HG03280 (cell line): ENCODE measurements around the gene SKAP2.

Source experiments
- ATAC-seq: cut with Tn5 transposase; IDR thresholded peaks from one replicate; pipeline ENCODE4 v1.9.1; 2021; ENCODE audit warnings: mild to moderate bottlenecking, moderate library complexity; ENCODE audit not compliant: unreplicated experiment

Gene SKAP2

DNA sequence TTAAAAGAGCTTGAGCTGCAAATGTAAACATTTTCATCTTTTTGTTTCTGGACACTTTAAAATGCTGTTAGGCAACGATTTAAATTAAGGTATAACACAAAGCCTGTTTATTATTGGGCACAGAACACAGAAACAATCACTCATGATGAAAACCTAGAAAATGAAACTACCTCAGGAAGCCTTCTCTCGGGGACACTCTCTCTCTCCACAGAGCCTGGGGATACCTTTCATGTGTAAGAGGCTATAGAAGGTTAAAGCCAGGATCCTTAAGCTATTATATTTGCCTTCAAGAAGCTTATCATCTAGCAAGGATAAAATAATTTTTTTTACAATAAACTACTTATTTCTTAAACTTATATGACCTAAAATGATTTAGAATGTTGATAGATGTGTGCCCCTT, 194.1 kb downstream of the SKAP2 start:
- no peak for ATAC-seq

DNA sequence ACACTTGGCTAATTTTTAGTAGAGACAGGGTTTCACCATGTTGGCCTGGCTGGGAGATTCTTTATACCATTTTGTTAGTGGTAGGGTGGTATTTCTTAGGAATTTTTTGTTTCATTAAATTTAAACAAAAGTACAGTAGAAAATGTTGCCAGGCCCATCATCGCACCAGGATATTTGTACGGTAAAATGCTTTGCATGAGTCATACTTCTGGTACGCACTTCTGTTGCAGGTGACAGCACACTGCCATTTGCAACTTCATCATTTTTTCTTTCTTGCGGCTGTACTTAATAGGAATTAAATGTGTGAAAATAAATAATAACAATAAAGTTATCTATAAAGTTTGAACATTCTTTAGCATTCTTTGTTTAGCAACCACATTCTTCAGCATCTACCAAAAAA, 195.6 kb downstream of the SKAP2 start:
- no peak for ATAC-seq

DNA sequence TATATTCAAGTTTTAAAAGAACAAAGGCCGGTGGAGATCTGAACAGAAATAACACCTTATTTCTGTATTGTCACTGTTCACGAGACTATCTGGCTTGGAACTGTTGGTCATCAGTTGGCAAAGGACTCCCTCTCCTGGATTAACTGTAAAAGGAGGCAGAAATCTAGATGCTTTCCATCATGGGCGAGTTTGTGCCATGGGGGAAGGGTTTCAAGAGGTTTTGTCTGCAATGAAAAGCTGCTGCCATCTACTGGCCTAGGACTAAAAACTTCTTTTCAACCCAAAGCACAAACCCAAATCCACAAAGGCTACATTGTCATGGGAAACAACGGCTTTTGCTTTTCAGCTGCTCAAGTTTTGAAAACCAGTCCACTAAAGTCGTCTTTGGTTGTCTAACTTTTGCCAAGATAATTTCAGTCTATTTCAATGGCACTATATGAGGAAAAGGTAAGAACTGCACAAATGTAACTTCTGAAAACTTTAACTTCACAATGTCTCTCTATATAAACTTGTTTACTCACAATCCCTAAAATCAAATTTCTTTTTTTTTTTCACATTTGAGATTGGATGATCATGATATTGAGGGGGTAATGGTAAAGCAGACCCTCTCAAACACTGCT, 196.8 kb downstream of the SKAP2 start:
- no peak for ATAC-seq

DNA sequence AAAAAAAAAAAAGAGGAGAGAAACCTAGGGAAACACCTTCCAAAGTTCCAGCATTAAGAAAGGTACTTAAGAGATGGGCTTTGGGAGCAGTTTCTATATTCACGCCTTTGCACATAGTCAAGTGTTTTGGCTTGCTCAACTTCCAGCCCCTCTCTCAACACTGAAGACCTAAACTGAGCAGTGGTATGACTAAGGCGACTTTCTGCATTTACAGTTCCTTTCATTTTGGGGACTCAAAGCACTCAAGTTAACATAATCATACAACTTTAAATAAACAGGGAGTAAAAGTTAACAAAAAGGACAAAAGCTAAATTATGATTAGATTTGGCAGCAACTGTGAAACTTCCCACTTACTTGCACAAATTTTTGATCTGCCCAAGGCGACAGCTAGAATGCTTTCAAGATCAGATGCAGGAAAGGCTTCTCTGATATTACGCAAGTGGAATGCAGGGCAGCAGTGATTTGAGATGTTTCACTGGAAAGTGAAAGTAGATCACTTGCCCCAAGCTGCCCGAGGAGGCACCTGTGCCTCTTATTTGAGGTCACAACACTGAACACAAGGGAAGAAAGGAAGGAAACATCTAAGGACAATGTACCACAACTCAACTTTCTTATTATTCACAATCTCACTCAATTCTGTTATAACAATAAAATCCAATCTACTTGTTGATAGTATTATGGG, 199.5 kb downstream of the SKAP2 start:
- ATAC-seq, result no peak

DNA sequence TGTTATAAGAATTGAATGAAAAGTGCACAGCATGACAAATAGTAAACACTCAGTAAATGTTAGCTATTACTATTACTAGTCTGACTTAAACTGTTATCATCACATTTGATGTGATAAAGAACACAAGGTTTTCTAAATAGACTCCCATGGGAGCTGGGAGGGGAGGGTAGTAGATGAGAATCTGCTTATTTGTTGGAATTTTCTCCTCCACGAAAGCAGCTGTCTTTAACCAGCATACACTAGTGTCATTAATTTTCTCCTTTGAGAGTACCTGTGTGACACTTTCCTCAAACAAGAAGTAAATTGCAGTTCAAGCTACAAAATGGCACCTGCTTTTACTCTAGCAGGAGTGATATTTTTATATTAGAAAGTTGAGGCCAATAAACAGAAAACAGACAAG, 200.1 kb downstream of the SKAP2 start:
- no peak for ATAC-seq

DNA sequence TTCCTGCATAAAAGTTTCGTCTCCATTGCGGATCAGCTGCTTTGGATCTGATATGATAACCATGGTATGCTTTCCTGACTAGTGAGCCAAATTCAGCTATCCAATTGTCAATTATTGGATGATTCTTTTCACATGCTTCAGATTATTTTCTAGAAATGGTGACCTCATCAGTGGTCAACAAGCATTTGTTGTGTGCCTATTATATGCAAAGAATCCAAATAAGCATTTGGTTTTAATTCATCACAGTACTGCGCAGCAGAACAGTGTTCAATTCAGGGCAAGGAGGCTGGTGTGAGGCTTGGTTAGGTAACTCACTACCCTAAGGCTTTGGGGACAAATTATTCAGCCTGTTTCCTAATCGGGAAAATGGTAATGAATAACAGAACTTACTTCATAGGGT, 200.5 kb downstream of the SKAP2 start:
- no peak for ATAC-seq

DNA sequence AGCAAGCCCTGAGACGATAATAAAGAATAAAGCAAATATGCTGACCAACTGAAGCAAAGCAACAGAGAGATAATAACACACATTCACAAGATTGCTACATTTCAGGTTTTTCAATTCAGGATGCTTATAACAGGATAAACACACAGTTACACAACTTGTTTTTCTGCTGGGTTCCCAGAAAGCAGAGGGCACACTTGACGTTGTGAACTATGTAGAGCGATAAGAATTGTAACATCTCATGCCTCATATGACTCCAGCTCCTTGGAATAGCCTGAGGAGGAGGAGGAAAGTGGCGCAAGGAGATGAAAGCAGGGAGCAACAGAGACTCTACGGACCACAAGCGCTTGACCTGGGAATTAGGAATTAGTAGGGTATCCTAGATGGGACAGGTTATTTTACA, 201.7 kb downstream of the SKAP2 start:
- ATAC-seq, result no peak

DNA sequence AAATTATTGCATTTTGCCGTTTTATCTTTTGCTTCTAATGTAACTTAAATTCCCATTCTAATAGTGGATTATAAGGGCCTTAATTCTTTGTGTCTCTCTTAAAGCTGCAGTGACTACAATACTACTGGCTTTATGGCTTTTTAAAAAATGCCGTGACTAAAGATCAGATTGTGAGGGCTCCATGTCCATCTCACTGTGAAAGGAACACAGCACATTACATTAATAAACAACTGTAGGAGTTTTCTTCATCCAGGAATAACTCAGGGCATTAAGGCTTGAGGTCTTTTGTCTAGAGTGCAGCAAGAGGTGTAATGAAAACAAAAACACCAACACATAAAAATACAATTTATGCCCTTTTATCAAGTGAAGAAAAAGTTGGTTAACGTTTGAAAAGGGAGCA, 205.3 kb downstream of the SKAP2 start:
- ATAC-seq, result no peak

DNA sequence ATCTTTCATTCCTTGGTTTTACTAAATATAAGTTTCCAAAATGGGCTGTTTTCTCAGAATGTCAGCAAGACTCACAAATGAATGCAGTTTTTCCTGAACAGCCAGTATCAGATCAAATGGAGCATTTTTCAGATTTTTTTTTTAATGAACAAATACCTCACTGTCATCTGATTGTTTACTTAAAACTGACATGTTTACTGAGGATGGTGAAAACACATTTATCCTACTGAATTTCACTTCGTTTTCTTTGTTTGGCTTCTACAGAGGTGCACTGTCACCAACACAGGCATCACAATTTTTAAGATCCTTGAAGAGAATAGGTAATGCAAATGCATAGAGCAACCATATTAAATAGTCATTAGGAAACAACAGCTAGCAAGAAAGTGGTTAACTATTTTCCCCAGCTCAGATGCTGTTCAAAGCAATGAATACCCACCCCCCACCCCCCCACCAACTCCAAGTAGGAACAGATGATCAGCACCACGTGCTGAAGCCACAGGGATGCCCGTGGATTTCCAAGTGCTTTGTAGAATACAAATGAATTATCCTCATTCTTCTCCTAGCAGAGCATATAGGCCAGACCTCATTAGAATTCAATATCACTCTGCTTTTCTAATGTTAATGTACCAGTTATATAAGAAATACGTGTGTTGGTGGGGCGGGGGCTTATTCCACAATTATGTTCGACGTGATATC, 205.9 kb downstream of the SKAP2 start:
- no peak for ATAC-seq

DNA sequence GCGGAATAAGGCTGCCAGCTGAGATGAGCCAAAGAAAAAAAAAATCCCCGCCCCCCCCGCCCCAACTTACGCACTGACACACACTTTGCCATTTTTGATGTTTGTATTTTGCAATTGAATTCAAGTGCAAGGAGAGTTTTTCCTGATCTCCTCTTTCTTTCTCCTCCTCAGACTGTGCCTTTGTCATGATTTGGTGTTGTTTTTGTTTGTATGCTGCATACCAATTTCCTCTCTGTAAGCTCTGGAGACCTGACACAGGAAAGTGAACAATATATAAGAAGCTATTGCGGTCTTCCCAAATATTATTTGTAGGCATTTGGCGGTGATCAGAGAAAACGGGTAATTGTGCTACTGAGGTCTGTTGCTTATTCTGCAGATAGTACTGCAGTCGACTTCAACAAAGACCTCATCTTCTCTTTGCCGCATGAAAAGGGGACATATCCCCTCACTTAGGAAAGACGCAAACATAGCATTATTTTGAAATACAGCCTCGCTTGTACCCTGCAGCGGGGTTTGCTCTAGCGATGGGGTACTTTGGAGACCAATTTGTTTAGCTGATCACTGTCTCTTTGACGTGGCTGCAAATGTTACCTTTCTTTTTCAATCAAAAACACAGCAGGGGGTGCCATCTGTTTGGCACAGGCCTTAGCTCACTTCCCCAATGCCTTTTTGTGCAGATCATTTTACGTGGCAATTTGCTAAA, 206.6 kb downstream of the SKAP2 start:
- ATAC-seq, result no peak

DNA sequence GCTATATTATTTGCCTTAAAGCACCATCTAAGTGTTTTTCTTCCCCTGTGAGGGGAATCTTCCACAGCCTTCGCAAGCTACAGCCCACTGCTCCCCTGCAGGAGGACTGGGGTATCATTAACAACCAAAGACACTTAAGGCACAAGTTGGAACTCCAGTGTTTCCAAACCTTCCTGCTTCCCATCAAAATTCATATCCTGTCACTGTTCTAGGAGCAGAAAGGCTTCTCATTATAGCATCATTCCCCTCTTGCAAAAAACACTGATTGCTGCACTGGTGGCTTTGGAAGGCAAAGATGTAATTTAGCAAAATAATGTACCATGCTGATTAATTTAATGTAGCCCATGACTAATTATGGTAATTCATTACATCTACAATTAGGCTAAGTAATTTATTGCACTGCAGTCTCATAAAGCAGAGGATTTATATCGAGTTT, 207.2 kb downstream of the SKAP2 start:
- ATAC-seq, result no peak

DNA sequence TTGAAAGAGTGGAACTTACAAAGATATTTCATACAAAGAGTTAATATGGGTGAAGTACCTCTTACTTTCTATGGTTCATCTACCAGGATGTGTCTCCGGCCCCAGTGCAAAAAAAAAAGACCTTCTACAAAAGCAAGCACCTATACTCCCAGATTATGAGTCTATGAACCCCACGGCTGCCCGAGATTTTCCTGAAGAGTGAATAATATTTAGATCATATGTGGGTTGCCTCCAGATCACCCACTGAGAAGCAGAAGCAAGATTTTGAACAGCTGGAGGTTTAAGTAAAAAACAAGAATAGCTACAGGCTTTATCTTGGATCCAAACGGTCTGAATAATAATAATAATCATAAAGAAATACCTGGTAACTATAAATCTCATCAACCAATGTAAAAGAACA, 207.7 kb downstream of the SKAP2 start:
- ATAC-seq, result no peak

DNA sequence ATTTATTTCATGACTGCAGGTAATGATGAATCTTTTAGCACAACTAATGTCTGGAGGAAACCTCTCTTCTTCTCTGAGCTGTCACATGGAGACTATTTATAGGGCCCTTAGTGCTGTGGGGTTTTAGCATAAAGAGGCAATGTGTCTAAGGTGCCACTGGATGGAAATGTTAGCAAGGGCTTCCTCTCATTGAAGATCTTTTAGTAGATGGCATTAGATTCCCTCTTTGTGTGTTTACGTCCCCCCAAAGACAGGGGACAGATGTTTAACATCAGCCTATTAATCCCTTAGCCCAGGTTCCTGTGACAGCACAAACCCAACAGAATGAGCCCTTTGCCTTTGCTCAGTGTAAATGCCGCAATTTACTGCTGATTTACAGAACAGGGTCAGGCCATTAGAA, 208.6 kb downstream of the SKAP2 start:
- no peak for ATAC-seq

DNA sequence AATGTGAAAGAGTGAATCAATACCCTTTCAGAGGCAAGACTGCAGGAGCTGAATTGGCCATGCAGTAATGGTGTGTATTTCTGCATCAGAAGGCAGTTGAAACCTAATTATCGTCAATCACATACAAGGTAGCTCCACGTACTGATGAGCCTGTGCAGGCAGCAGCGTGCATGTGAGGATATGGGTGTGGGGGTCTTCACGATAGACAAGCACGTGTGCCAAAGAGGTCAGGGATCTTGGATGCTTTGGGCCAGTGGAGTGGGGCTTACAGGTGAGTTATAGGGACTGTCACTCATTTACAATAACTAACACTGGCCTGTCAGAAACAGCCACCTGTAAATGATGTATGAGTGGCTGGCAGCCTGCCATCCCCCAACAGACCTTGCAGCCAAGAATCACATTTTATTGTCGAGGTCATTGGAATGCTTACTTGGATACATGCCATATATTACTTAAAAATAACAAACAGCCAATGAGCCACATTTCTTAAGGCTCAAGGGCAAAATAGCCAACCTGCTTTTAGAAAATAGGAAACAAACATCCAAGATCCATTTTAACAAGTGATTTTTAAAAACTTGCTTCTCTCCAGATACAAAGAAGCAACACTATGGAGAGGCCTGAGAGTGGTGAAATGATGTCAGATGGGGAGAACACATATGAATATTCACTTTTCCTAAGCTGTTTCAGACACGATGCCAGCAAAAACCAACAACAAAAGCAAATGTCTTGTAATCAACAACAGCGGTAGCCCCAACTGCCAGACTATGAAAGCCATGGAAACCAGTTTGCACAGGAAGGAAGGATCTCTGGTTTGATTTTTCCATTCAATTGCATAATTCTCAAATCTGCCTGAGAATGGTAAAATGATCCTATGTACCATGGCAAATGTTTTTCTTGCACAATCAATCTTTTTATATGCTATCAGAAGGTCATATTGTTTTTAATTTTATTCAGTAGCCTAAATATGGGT, 210.7 kb downstream of the SKAP2 start:
- ATAC-seq, result no peak

DNA sequence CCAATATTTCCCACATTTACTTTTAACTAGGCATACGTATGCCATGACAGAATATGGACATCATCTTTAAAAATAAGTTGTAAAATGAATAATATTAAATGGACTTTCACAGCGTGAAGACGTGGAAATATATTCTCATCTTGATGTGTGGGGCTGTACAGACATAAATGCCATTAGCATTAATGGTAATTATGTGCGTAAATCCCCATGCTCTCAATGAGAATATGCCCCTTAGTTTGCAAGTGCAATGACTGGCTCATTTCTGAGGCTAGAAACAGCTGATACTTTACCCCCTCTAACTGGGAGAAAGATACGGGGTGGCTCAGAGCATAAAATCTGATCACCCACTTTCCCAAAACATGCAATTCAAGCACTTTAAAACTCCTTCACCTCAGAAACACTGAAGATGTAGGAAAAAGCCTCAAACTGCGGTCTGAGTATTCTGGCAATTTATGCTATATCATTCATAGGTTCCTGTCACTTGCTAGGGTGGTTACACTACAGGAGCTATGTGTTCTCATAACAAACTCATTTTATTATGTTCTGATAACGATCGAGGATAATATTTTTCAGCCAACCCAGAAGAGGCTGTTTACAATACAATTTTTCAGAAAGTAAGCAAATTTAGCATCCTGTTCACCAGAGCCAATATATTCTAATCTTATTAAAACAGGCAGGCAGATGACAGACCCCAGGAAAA, 211.8 kb downstream of the SKAP2 start:
- no peak for ATAC-seq

DNA sequence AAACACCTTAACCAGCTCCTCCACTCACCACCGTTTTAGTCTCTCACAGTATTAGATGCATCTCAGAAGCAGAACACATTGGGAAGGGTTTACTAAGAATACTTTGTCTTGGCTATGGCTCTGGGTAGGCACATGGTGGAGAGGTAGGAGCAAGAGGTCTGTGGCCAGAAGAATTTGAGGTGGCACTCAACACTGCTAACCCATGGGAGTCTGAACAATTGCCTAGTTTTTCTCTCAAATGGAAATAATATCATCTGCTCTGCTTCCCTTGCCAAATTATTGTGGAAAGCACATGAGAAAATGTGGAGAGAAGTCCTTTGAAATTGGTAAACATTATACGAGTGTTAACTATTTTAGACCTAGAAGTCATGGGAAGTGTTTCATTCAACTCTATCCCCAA, 214.3 kb downstream of the SKAP2 start:
- ATAC-seq, result no peak

DNA sequence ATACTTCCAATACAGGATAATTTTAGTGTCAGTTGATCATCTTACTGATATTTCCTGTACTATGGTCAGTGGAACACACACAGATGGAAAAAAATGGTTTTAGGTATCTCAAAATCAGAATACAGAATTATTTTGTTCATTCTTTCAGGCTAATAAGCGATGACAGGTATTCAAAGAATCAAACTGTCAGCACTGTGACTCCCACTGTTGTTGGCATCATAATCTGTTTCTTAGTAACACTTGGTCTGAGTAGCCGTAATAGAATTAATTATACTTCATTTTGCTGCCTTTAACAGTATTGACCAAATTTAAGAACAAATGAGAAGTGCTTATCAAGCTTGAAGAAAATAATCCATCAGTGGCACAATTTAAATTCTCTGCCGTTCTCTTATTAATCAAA, 215.0 kb downstream of the SKAP2 start:
- no peak for ATAC-seq

DNA sequence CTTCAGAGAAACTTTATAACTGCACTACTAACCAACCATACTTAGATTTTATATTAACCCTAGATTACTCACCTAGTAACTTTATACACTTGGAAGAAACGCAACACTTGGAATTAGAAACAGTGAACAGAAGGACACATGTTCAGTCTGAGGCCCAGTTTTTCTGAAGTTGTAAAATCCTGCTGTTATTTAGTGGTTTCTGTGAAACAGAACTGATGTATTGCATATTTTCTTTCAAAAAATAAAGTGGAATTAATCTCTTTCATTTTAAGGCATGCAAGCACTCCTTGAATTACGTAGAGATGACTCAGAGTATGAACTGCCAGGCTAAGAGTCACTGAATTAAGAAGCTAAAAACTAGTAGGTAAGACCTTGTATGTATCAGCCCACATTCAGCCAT, 215.8 kb downstream of the SKAP2 start:
- ATAC-seq, result no peak

DNA sequence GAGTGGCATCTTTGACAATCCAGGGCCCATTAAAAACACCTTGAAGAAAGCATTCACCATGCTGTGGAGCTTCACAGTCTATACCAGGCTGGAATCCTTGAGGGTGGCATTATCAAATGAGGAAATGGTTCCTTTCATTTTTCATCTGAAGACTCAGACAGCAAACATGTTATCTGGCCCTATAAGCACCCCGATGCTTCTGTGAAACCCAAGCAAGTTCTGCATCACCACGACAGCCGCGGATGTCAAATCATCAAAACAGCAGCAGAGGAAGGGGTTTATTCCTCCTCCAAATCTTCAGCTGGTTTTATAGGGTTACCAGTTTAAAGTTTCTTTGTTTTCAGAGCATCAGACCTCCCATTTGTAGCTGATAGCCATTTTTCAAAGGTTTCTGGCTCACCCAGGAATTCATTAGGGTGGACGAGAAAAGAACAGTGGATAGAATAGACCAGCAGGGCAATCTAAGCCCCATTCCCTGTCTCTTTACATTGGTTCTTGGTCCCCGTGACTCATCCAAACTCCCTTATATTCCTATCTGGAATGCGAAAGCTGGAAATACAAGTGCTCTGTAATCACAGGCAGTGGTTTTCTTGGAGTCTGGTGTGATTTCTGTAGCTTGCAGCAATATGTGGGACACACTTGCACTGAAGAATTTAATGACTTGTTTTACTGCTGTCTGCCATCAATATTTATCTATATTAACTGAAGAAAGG, 217.9 kb downstream of the SKAP2 start:
- ATAC-seq, result no peak
